ENCODE data around the gene TAGLN2.
"Not testable (repeated sequence)": the region's sequence is repeated elsewhere in the genome, so short reads cannot be mapped to it uniquely, and the experiment has no call there.

The TAGLN2 gene

DNA sequence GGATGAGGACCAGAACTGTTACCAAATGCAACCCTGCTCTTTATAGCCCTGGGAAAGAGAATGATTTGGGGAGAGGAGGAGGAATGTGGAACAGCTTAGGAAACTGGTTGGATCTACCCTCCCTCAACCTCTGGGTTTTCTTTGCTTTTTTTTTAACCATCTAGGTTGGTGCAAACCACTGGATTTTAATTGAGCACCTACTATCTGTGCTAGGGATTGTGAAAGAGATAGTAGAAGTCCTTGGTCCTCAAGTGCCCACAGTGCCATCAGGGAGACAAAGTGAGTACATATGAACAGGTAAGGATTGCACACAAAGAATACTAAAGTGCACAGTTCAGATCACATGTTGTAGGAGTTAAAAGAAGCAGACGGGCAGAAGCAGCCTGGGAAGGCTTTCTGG lies 4.7 kb downstream of the TAGLN2 start:
- no peak for DNase-seq

DNA sequence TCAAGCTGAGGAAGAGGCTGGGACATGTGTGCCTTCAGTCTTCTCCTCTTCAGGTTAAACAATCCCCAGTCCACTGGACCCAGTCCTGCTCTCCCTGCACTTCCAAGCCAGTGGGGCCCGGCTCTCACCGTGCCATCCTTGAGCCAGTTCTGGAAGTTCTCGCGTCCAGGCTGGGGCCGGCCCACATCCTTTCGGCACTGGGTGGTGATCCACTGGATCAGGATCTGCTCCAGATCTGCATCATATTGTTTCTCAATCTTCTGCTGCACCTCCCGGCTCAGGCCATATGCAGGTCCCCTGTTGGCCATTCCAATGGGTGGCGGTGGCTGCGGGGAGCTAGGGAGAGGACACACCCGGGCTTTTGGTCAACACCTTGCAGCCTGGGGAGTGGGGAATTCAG lies 5.1 kb downstream of the TAGLN2 start:
- no peak for DNase-seq

DNA sequence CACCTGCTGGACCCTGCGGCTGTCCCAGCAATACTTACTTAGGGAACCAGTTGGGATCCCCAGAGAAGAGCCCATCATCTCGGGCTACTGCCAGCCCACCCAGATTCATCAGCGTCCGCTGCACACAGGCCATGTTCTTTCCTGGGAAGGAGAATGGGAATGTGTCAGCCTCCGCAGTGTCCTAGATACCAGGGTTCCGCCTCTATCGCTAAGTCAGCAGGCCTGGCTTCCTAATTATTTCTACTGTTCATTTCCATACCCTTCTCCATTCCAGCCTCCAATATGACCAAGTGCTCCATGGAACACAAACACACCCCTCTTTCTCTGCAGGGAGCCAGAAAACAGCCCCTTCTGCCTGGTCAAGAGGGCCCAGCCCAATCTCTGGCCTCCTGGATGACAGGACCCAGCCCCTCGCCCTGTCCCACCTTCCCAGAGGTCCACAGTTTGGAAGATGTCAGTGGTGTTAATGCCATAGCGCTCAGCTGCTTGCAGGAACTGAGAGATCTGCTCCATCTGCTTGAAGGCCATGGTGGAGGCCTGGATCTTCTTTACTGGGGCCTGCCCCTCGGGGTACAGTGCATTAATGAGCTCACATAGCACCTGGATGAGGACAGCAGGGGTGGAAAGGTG lies 6.0 kb downstream of the TAGLN2 start:
- no peak for DNase-seq

DNA sequence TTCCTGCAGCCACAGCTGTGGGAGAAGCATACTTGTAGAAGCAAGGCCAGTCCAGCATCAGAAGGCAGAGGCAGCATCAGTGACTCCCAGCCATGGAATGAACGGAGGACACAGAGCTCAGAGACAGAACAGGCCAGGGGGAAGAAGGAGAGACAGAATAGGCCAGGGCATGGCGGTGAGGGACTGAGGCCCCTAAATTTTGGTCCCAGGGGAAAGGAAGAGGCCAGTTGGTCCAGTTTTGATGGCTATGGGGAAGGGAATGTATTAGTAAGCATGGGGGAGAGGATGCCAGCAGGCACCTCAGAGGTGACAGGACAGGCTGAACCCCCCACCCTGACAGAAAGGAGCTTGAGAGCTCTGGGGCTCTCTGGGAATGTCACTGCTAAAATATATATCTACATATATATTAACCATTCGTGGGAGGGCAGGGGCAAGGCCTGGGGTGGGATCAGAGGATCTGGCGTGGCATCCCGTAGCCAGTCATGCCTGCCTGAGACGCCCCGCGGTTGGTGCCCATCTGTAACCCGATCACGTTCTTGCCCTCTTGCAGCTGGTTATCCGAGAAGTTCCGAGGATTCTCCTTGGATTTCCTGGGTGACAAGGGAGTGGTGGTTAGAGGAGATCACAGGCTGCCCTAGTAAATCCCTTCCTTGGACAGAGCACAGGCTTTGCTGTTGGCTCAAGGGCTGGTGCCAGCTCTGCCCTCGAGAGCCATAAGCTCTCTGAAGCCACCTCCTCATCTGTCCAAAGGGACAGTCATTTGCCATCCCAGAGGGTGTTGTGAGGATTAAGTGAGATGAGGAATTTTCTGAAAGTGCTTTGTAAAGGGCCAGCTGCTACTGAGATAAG lies 6.7 kb downstream of the TAGLN2 start:
- DNase-seq = no peak

DNA sequence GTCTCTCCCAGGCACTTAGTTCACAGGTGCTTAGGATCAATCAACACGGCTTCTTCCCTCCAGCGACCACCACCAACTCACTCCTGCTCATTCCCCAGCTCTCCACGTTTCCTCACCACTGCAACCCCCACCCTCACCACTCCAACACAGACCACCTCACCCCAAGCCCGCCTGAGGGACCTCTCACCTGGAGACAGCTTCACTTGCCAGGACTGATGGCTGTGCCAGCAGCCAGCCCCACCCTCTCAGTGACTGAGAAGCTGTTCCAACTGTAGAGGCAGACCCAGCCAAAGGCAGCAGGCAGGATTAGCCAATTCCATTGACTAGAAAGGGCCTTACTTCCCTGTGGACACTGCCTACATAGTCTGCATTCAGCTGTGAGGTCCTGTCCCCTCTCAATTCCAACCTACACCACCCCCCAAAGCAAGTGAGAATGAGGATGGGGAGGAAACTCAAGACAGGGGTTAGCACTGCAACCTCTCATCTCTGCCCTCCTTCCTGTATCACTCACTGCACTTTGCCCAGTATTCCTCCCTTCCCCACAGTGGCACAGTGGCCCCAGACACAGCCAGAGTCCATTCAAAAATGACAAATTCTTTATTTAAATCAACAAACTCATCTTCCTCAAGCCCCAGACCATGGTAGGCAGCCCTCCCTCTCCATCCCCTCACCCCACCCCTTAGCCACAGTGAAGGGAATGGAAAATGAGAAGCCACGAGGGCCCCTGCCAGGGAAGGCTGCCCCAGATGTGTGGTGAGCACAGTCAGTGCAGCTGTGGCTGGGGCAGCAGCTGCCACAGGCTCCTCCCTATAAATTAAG lies 7.6 kb downstream of the TAGLN2 start:
- no peak for DNase-seq

DNA sequence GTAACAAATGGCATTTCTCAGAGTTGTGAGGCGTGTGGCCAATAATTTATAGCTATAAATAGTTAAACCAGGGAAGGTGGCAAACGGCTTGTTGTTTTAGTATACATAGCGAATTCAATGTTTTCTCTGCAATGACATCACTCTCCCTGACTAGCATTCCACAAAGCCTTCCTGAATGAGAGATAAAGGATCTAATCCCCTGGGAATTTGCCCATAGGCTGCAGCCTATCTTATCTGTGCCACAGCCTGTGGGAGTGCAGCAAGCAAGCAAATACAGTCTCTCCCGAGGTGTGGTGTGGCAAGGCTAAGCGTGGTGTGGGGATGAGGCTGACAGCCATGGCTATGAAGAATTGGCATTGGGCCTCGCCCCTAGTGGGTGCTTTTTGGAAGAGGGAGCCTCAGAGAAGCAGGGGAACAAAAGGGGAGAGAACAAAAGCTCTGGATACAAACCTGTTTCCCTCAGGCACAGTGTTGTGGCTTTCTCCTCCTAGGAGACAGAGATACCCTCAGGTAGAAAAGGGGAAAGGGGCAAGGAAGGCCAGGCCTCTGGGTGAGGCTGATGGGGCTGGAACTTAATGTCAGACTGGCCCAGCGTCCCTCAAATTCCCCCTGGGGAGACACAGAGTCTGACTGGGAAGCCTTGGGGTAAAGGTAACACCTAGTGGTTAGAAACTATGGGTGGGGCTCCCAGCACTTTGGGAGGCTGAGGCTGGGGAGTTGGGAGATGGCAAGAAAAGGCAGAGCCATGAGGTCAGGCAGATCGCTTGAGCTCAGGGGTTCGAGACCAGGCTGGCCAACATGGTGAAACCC lies 8.9 kb downstream of the TAGLN2 start:
- DNase-seq = no peak

DNA sequence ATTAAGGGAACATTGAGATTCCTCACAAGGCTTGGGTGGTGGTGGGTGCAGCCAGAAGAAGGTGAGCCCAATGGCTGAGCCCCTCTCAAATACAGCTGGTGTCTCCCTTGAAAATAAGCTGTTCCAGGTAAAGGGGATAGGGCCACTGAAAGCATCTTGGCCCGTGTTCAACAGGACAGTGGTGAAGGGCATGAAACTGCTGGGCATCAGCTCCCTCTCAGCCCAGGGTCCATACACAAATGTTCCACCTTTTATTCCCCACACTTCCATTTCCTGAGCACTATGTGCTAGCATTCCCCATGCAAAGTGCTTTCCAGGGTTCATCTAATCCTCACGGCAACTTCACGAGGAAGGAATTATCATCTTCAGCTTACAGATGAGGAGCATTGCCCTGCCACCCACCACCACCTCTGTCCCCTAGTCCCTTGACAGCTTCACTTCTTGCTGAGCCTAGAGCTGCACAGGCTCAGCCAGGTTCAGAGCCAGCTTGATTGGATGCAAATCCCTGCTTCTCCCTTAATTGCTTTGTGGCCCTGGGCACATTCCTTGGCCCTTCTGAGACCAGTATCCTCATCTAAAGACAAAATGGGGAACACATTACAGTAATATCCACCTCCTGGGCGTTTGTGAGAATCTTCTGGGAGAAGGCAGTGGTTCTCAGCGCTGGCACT lies 9.6 kb downstream of the TAGLN2 start:
- no peak for DNase-seq

DNA sequence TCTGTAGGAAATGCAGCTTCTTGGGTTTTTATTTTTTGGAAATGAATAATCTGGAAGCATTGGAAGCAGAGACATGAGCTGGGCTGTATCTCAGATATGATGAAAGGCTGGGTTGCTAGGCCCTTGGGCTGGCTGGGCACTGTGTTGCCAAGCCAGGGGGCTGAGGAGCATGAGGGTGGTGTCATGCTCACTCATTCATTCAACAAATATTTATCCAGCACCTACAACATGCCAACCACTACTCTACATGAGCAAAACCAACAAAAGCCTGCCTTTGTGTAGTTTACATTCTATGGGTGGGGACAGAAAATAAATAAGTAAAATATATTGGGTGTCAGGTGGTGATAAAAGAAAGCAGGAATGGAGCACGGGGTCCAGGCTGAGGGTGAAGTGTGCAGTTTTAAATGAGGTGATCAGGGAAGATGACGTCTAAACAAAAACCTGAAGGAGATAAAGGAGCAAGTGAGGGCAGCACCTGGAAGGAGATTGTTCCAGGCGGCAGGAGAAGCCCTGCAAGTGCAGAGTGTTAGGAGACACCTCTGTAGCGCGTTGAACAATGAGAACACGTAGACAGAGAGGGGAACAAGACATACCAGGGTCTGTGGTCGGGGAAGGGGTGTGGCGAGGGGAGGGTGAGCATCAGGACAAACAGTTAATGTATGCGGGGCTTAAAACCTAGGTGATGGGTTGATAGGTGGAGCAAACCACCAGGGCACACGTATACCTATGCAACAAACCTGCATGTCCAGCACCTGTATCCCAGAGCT lies 10.9 kb downstream of the TAGLN2 start:
- no peak for DNase-seq

DNA sequence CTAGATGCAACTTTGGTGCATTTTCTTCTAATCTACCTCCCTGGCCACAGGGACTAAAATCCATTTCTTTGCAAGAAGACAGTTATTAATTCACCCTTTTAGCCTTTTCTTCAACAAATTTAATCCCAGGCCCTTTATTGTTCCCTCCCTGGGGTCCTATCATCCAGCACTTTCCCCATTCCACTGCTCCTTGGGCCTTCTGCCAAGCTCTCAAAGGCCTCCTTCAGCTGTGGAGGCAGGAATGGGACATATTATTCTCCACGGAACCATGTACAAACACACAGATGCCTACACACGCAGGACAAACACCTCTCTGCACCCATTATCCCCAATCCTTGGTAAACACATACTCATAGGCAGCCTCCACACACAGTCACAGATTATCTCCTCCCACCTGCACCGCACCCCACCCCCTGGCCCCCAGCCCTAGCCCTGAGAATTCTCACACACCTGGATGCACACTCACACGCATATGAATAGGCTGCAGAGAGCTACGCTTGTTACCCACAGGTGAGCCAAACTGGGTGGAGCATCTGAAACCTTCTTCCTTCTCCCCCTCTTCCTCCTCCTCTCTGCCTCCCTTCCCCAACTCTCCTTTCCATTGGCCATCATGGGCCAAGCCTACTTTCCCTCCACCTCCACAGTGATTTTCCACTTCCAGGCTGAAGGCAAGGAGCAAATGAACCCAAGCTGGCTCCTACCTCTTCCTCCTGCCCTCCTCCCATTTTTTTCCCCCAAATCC lies 11.7 kb downstream of the TAGLN2 start:
- peak; percentile 49 for DNase-seq

DNA sequence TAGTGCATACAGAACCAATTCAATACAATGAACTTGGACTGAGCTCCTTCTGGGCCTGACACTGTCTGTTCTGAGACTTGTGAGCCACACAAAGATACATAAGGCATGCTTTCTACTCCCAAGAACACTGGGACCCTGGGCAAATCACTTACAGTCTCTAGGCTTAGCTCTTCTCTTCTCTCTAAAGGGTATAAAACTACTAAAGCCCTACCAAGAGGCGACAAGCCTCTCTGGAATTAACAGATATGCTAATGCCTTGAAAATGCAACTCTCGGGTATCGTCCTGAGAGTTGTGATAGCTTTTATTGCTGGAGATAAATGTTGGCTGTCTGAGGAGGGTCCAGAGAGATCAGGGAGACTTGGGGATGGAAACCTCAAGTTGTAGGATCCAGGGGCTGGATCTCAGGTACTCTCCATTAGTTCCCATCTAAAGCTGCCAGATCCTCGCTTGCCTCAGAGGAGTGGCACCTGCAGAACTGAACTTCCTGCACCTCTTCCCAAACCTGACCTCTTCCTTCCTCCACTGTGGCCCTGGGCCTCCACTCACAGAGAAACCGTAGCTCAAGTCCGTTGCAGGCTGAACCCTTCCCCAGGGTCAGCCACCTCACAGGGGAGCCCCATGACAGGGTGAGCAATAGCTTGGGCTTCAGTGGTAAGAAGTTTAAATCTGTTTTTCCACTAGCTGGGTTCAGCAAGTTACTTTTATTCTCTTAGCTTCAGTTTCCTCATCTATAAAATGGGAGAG lies 13.8 kb downstream of the TAGLN2 start:
- no peak for DNase-seq

DNA sequence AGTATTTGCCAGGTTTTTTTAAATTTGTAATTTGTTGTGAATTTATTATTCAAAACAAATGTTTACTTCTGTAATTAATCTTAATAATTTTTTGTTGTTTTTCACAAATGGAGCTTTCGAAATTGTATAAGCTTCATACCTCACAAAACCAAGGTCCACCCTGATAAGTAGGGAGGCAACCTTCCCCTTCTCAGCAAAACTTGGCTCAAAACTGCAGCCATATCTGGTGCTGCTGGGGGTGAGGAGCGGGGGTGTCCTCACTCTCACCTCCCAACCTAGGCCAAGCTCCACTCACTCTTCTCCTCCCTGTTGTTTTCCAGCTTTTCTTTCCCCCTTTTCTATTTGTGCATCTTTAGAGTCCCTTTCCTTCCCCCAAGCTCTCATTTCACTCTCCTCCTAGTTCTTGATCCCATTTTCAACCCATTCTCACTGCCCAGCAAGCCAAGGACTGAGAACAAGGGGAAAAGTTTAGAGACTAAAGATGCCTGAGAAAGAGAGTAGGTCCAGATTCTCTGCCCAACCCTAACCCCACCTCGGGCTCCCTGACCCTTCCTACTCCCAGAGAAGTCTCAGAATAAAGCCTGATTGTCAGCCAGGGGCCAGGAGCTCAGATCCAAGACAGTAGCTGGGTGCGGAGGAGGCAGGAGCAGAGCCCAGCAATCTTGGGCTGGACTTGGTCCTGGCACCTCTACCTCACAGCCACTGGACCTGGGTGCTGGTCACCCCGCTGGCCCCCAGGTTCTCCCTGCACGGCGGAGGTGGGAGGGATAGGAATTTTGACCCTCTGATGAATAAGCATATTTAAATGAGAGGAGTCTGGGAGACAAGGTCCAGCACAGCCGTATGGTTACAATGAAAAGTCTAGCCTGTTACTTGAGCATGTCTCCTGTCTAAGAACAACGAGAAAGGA lies 17.0 kb downstream of the TAGLN2 start:
- no peak for DNase-seq

DNA sequence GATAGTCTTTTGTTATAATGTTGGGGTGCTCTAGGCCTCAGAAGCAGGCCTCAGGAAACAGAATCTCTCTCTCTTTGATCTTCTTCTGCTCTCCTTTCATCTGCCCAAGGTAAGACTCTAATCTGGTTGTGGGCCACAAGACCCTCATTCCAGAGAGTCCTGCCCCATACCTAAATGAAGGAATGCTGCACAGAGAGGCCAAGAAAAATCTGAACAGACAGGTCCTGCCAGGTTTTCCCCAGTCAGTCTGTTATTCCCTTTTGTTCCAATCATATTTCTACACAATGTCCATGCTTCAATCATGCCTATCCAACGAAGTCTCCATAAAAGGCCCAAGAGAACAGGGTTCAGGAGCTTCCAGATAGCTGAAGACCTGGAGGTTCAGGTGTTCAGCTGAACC lies 18.3 kb downstream of the TAGLN2 start:
- no peak for DNase-seq

DNA sequence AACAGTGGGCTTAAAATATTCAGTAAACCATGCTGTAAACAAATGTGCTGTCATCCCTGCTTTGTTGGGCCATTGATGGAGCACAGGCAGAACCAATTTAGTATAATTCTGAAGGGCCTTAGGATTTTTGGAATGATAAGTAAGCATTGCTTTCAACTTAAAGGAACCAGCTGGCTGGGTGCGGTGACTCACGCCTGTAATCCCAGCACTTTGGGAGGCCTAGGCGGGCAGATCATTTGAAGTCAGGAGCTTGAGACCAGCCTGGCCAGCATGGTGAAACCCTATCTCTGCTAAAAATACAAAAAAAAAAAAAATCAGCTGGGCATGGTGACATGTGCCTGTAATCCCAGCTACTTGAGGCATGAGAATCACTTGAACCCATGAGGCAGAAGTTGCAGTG lies 21.3 kb downstream of the TAGLN2 start:
- not testable (repeated sequence) for DNase-seq

DNA sequence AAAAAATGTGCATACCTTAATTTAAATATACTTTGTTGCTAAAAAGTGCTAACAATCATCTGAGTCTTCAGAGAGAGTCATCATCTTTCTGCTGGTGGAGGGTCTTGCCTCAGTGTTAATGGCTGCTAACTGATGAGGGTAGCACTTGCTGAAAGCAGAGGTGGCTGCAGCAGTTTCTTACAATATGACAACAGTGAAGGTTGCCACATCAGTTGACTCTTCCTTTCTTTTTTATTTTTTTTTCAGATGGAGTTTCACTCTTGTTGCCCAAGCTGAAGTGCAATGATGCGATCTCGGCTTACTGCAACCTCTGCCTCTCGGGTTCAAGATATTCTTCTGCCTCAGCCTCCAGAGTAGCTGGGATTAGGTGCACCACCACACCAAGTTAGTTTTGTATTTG lies 22.8 kb downstream of the TAGLN2 start:
- DNase-seq = no peak

DNA sequence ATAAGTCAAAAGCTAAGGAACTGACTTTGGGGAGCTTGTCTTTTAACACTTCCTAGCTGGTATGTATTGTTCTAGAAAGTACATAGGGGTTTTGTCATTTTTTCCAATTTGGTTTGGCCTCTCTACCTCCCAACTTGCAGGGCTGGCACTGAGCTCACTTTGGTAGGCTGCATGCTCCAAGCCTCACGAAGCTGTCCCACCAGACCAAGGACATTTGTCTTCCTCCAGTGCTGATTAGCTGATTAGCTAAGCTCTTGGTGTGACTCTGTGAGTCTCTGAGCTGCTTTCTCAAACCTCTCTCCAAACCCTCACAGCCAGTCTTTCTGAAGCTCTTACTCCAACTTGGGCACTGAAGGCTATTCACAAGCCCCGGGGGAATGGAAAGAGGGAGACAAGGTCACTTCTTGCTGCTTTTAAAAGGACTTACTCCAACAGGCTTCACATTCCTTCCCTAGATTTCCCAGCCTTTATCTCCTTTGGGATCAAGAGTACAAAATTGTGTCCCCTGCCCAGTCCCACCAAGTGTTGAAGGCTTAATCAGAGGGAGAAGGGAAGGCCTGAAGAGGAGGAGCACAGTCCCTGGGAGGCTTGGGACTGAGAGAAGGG lies 24.4 kb downstream of the TAGLN2 start:
- DNase-seq = no peak

DNA sequence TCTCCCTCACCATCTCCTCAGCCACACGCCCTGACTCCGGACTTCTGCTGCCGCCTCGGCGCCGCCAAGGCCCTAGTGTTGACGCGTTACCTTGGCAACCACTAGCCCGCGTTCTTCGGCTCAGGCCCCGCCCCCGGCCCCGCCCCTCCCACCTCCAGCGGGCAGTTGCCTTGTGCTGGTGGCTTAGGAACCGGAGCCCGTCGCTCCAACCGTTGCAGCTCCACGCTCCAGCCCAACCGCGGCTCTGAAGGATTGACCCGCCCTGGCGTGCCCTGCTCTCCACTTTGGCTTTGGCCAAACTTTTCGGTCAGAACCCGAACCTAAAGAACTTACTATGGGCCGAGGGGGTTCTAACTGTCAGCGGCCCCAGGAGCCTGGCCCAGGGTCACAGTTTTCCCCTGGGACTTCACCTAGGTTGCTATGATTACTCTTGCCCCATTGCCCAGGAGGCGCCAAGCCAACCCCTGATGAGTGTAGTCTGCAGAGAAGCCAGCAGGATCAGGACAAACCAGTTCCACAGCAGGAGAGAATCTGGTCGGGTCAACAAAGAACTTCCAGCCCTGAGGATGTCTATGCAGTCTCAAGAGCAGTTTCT lies 25.1 kb downstream of the TAGLN2 start, which contains the start of gene CFAP45:
Gene CFAP45 (minus strand): TSS at position 80 of the 595 bp plus-strand sequence. CDS start 67 bp downstream, at position 13.
- DNase-seq = peak; percentile 90

DNA sequence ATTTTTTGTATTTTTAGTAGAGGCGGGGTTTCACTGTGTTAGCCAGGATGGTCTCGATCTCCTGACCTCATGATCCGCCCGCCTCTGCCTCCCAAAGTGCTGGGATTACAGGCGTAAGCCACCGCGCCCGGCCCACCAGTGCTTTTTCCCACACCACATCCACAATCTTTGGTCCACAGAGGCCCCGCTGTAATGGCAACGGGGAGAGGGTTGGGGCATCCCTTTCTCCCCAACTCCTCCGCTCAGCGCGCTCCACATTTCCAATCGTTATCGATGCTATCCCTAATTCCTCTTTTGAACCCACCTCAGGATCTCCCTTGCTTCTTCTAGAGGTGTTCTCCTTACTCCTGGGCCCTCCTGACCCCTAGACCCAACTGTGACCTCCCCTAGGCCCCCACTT lies 25.7 kb downstream of the TAGLN2 start:
- DNase-seq = not testable (repeated sequence)

DNA sequence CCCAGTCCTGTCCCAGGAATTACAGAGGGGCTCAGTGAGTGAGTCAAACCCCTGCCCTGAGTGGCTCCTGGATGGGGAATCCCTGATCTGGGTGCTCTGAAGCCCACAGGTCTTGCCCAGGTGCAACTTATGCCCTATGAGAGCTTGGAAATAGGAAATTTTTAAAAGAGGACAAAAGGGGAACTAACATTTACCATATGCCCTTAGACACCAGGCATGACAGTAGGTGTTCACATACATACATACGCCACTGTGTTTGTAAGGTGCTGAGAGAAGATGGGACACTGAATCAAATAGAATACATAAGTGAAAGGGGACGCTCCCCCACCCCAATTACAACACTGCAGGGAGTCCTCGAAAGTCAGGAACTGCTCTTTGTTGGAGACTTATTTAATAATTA lies 26.8 kb downstream of the TAGLN2 start:
- no peak for DNase-seq
